Body of pancreas (tissue), 4 donors: Measurements from ENCODE around the gene BABAM2. TPM values are rescaled to one million over a fixed set of nuclear protein-coding genes. Genes with fewer than 3 reads are reported as not detected.

Experiments
- ATAC-seq: fragments of 150-250 bp; one replicate; pipeline ENCODE4 v1.9.1; 2016
- DNase-seq, 4 donors: peaks; one replicate each; pipeline ENCODE4 v3.0.0-alpha.2; 2019
- H3K27ac ChIP-seq, 4 donors: fragments of 200-600 bp; sonication (generic); 1 replicate in 3 of 4; 2 replicates in 1 of 4; pipeline versions ENCODE4 v1.5.1 to v1.6.1; 2016 to 2019; ENCODE audit warnings: mild to moderate bottlenecking in 1 of 4, mixed read lengths in 1 of 4, moderate library complexity in 1 of 4
- H3K27me3 ChIP-seq, 2 donors: fragments of 200-600 bp; sonication (generic); one replicate each; pipeline ENCODE4 v1.6.0; 2016; ENCODE audit warnings: mild to moderate bottlenecking in 1 of 2
- H3K36me3 ChIP-seq, 2 donors: fragments of 200-600 bp; sonication (generic); replicated peaks in 1 of 2; 2 replicates each; pipeline ENCODE4 v1.5.1; 2016; ENCODE audit warnings: low read depth in 2 of 2; ENCODE audit not compliant: insufficient read depth in 1 of 2
- H3K4me1 ChIP-seq: fragments of 200-600 bp; sonication (generic); one replicate; pipeline ENCODE4 v1.6.0; 2016
- H3K4me3 ChIP-seq, 2 donors: fragments of 200-600 bp; sonication (generic); 1 replicate in 1 of 2; 2 replicates in 1 of 2; pipeline ENCODE4 v1.5.1; 2016 to 2019
- H3K9me3 ChIP-seq, 3 donors: fragments of 200-600 bp; sonication (generic); 1 replicate in 2 of 3; 2 replicates in 1 of 3; pipeline ENCODE4 v1.5.1; 2016
- CTCF ChIP-seq, 7 experiments: fragments of 450-650 bp in 4 of 7; fragments of 200-600 bp in 3 of 7; sonication (generic) in 3 of 7; IDR thresholded peaks; one replicate each; pipeline ENCODE4 v1.5.1; 2016 to 2019; ENCODE audit warnings: antibody characterized with exemption in 7 of 7
- POLR2A ChIP-seq, 3 donors: fragments of 450-650 bp; IDR thresholded peaks; one replicate each; pipeline ENCODE4 v1.6.1; 2016; ENCODE audit warnings: antibody characterized with exemption in 3 of 3, mild to moderate bottlenecking in 2 of 3
- WGBS, 2 donors: methylation state at CpG; one replicate each; pipeline ENCODE4 v1.1.5; 2017; 5-methylcytosine and 5-hydroxymethylcytosine counted together
- intact Hi-C: fragments of 100-400 bp; cut with DNase I; formaldehyde crosslinking; loops from one replicate; pipeline ENCODE4 v1.15.1; 2023
- total RNA-seq, 2 donors: library from RNA; depleted of rRNA; stranded (reverse); fragments of >200 nt; gene quantifications; one replicate each; pipeline ENCODE4 v1.1.0, GENCODE V29; 2016

Gene BABAM2
- total RNA-seq, 2 donors from 2014 or later: 20.5 to 22.4 TPM

GRCh38 chr2:28274911-28275685 lies 384.6 kb downstream of the BABAM2 start:
- no peaks in the 10 kb centered on the region for H3K27me3 ChIP-seq
- H3K4me3 ChIP-seq: no peak overlapping the region
- no peak overlapping the region for H3K27ac ChIP-seq
- peak in 1 of 4 donors; percentile 20 for DNase-seq
- ATAC-seq: peak; percentile 53
- H3K4me1 ChIP-seq: no peaks in the 10 kb centered on the region
- TF ChIP-seq CTCF (IDR thresholded peaks at IDR 0.05): no peak
- no peak for TF ChIP-seq POLR2A (IDR thresholded peaks at IDR 0.05)
- no peaks in the 10 kb centered on the region for H3K9me3 ChIP-seq
- H3K36me3 ChIP-seq: no peaks in the 10 kb centered on the region
- 69 to 73% methylated on average over 9 to 11 of the region's 11 CpGs for WGBS, 2 donors
- intact Hi-C loops: no loop called here

GRCh38 chr2:28276076-28276618 lies 385.6 kb downstream of the BABAM2 start:
- Histone ChIP-seq H3K36me3 (no peaks in the 10 kb centered on the region), H3K27me3 (no peaks in the 10 kb centered on the region), H3K27ac (no peak overlapping the region), H3K4me3 (no peak overlapping the region), H3K4me1 (no peaks in the 10 kb centered on the region), H3K9me3 (no peaks in the 10 kb centered on the region)
- intact Hi-C loops: no loop called here
- 87 to 88% methylated on average over 11 of the region's 11 CpGs for WGBS, 2 donors
- TF ChIP-seq POLR2A (IDR thresholded peaks at IDR 0.05) (no peak), CTCF (IDR thresholded peaks at IDR 0.05) (no peak)
- ATAC-seq: no peak
- no peak for DNase-seq

GRCh38 chr2:28276807-28277206 lies 386.3 kb downstream of the BABAM2 start:
- Histone ChIP-seq H3K27ac (no peak overlapping the region), H3K4me3 (no peak overlapping the region), H3K36me3 (no peaks in the 10 kb centered on the region), H3K9me3 (no peaks in the 10 kb centered on the region), H3K4me1 (no peaks in the 10 kb centered on the region), H3K27me3 (no peaks in the 10 kb centered on the region)
- no peak for DNase-seq
- intact Hi-C loops: no loop called here
- WGBS, 2 donors: 93 to 97% methylated on average over 9 of the region's 9 CpGs
- TF ChIP-seq POLR2A (IDR thresholded peaks at IDR 0.05) (no peak), CTCF (IDR thresholded peaks at IDR 0.05) (no peak)
- ATAC-seq: no peak

- no peak for ATAC-seq
Measured at GRCh38 chr2:28277466-28277865, 386.9 kb downstream of the BABAM2 start.

More at GRCh38 chr2:28277466-28277865, 386.9 kb downstream of the BABAM2 start:
- H3K9me3 ChIP-seq: no peaks in the 10 kb centered on the region
- no peak overlapping the region for H3K27ac ChIP-seq
- intact Hi-C loops: no loop called here
- no peaks in the 10 kb centered on the region for H3K36me3 ChIP-seq
- H3K4me3 ChIP-seq: no peak overlapping the region
- H3K27me3 ChIP-seq: no peaks in the 10 kb centered on the region
- no peak for DNase-seq
- 83 to 91% methylated on average over 7 of the region's 7 CpGs for WGBS, 2 donors
- no peaks in the 10 kb centered on the region for H3K4me1 ChIP-seq
- TF ChIP-seq CTCF (IDR thresholded peaks at IDR 0.05) (no peak), POLR2A (IDR thresholded peaks at IDR 0.05) (no peak)
